Muscle of leg (tissue), 11 donors: ENCODE results near the gene ARHGAP31. TPM values are rescaled to one million over a fixed set of nuclear protein-coding genes. Genes with fewer than 3 reads are reported as not detected.
"Not testable (repeated sequence)": the region's sequence is repeated elsewhere in the genome, so short reads cannot be mapped to it uniquely, and the experiment has no call there.

Experiments
- DNase-seq: peaks from one replicate; pipeline ENCODE4 v3.0.0; 2013
- H3K27ac ChIP-seq: one replicate; pipeline ENCODE4 v1.5.1; 2013; ENCODE audit warnings: mild to moderate bottlenecking, low read length, control low read depth
- H3K27me3 ChIP-seq: one replicate; pipeline ENCODE4 v1.6.1; 2013; ENCODE audit warnings: low read length; ENCODE audit not compliant: control insufficient read depth, insufficient read depth
- H3K36me3 ChIP-seq: one replicate; pipeline ENCODE4 v1.6.1; 2013; ENCODE audit warnings: low read length; ENCODE audit not compliant: control insufficient read depth, insufficient read depth
- H3K4me1 ChIP-seq: one replicate; pipeline ENCODE4 v1.6.1; 2013; ENCODE audit warnings: low read length; ENCODE audit not compliant: control insufficient read depth, insufficient read depth
- H3K4me3 ChIP-seq: one replicate; pipeline ENCODE4 v1.5.1; 2013; ENCODE audit warnings: low read length, control low read depth
- H3K9me3 ChIP-seq: replicated peaks from 2 replicates; pipeline ENCODE4 v1.6.1; 2013; ENCODE audit warnings: low read depth, low read length; ENCODE audit not compliant: control insufficient read depth
- WGBS: methylation state at CpG from one replicate; pipeline ENCODE4 v1.1.5; 2013; ENCODE audit warnings: missing lambda C conversion rate; ENCODE audit not compliant: insufficient coverage; 5-methylcytosine and 5-hydroxymethylcytosine counted together
- polyA plus RNA-seq, 8 donors: library from polyadenylated mRNA; unstranded; fragments of 120-200 nt; gene quantifications; one replicate each; pipeline versions ENCODE4 v1.2.1 to v1.2.3, GENCODE V29; 2013; ENCODE audit warnings: inconsistent platforms in 1 of 8, low replicate concordance in 1 of 8; ENCODE audit not compliant: insufficient read length in 8 of 8, insufficient read depth in 1 of 8
- total RNA-seq: library from RNA; stranded (reverse); fragments of 120-200 nt; gene quantifications from one replicate; pipeline ENCODE4 v1.2.4, GENCODE V29; 2013

ARHGAP31 gene
- total and polyA plus RNA-seq, 9 donors: 7.7 to 18.4 (median 11.5) TPM

DNA sequence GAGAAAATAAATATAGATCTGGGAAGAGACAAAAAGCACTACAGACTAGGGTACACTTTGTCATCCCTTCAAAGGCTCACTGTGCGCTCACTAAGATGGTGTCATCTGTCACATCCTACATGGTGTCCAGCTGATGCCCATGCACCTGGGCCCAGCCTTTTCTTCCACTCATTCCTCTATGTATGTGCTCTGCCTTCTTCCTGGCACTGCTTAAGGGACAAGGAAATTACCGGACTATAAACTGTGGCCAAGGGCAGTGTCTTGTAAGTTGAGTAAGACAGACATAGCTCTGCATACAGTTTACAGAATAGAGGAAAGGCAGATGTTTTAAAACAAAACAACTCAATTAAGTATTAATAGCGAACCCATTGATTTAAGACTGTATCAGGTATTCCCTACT is 52.9 kb downstream of the ARHGAP31 start:
- Histone ChIP-seq H3K36me3 (no peaks in the 10 kb centered on the region), H3K27me3 (no peaks in the 10 kb centered on the region), H3K9me3 (no peaks in the 10 kb centered on the region), H3K4me3 (no peak overlapping the region), H3K27ac (peak overlapping the region; percentile 44), H3K4me1 (peaks cover 28% of the 10 kb centered on the region)
- no peak for DNase-seq
- WGBS: 100% methylated on average over 1 of the region's 3 CpGs

DNA sequence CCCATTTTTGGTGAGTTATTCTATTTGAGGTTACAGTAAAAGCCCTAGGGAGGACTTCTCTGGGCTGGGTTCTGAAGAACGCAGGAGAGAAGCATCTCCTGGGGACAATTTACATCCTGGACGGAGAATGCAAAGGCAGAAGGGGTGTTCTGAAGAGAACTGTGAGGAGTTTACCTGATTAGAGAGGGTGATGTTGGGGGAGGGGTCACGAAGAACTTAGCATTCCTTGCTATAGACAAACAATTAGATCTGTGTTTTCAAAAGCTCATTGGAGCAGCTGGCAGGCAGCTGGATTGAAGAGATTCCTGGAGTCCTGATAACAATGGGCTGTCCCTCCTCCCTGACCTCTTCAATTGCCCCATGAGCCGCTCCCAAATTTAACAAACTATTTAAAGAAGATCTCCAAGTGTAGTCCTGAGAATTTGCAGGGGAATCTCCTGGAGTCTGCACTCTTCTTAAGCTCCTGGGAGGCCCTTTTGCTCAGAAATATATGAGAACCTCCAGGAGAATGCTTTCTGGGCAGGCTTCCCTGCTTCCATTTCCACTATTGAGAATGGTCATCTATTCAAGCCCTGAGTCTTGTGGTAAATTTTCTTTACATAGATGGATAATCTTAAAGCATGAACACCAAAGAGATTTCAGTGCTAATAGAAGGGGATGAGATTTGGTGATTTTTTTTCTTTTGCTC is 55.3 kb downstream of the ARHGAP31 start:
- no peaks in the 10 kb centered on the region for H3K9me3 ChIP-seq
- H3K4me3 ChIP-seq: no peak overlapping the region
- H3K36me3 ChIP-seq: no peaks in the 10 kb centered on the region
- peak overlapping the region; percentile 74 for H3K27ac ChIP-seq
- H3K27me3 ChIP-seq: no peaks in the 10 kb centered on the region
- WGBS: 33% methylated on average over 2 of the region's 4 CpGs
- H3K4me1 ChIP-seq: peaks cover 30% of the 10 kb centered on the region
- DNase-seq: peak; percentile 60

DNA sequence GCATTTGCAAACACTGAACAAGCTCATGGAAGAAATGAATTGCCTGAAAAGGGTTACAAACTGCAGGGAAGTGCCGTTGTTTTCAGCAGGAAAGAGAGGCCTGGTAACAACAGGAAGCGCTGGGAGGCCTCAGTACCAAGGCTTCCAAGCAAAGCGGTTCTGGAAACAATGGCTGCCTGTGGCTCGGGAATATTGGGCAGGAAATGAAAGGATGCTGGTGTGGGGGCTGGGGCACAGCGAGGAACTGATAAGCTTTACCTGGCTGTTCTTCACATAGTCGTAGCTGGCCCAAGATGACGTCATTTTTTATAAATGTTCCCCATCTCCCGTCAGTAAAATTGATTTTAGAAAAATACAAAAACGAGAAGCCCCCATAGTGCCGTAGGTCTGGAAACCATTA is 55.9 kb downstream of the ARHGAP31 start:
- H3K27me3 ChIP-seq: no peaks in the 10 kb centered on the region
- peaks cover 30% of the 10 kb centered on the region for H3K4me1 ChIP-seq
- H3K9me3 ChIP-seq: no peaks in the 10 kb centered on the region
- H3K4me3 ChIP-seq: no peak overlapping the region
- WGBS: 28% methylated on average over 4 of the region's 10 CpGs
- peak; percentile 57 for DNase-seq
- peak overlapping the region; percentile 74 for H3K27ac ChIP-seq
- H3K36me3 ChIP-seq: no peaks in the 10 kb centered on the region

DNA sequence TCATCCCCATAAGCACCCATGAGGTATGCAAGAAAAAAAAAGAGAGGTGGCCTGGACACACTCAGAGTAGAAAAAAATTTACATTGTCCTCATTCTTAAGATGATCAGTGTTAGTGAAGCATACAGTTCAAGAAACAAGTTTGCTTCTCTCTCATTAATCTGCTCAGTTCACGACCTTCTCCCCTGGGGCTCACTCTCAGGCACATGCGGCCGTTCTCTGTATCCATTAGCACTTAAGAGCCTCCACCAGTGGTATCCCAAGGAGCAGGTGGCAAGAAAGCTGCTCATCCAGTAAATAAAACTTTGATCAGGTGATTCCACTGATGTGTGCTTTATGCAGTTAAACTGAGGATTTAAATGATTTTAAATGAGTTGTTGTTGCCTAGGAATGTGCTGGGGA is 57.4 kb downstream of the ARHGAP31 start:
- H3K9me3 ChIP-seq: no peaks in the 10 kb centered on the region
- H3K4me3 ChIP-seq: no peak overlapping the region
- H3K4me1 ChIP-seq: peaks cover 19% of the 10 kb centered on the region
- no peaks in the 10 kb centered on the region for H3K36me3 ChIP-seq
- H3K27ac ChIP-seq: peak overlapping the region; percentile 56
- no peak for DNase-seq
- no peaks in the 10 kb centered on the region for H3K27me3 ChIP-seq
- WGBS: no CpG with 5 or more reads among the region's 3 CpGs

DNA sequence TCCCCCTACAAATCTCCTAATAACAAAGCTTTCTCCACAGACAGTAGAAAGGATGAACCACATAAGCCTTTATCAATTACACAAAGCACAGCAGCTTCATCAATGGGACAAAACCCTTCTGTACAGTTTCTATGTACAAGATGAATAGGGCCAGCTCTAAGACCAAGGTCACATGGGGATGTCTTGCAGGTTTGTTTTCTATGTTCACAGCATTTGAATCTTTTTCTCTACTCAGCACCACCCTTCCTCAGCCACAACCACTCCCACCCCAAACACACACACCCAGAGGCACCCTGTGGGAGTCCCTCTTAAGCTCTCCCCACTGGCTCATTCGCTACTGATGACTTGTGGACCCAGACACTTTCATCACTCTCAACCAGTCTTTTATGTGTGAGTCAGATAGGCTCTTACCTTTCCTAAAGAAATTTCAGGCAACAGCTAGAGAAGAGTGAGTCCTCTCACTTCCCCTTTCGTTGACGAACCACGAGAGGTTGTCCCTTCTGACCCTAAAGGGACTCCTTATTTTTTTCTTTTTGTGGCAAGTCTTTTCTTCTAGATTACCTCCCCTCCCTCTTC is 57.9 kb downstream of the ARHGAP31 start:
- DNase-seq: no peak
- Histone ChIP-seq H3K4me1 (peaks cover 19% of the 10 kb centered on the region), H3K27me3 (no peaks in the 10 kb centered on the region), H3K9me3 (no peaks in the 10 kb centered on the region), H3K36me3 (no peaks in the 10 kb centered on the region), H3K27ac (peak overlapping the region; percentile 55), H3K4me3 (no peak overlapping the region)
- 93% methylated on average over 3 of the region's 4 CpGs for WGBS

DNA sequence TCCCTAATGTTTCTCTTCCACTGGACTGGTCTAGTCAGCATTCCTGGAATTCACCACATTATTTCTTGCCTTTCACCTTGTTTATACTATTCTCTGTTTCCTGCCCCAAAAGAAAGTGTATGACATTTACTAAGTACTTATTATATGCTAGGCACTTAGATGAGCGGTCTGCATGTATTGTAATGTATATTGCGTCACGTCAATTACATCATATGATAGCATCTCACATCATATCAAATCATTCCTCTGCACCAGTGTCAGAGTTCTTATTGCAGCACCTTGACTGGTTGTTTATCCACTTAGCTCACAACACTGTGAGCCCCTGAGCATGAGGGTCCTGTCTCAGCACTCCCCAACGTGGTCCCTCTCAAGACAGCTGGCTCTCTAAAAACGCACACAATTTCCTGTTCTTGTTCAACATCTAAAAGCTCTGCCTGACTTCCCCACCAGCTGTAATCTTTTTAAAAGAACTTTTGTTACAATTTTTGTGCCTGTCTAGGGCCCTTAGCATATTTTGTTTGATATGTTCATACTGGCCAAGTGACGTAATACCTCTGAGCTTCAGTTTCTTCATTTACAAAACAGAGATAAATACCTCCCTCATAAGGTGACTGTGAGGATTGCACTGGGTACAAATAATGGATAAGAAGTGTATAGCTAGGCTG is 58.8 kb downstream of the ARHGAP31 start:
- DNase-seq: peak; percentile 84
- Histone ChIP-seq H3K27me3 (no peaks in the 10 kb centered on the region), H3K36me3 (no peaks in the 10 kb centered on the region), H3K9me3 (no peaks in the 10 kb centered on the region), H3K27ac (peak overlapping the region; percentile 55), H3K4me3 (no peak overlapping the region), H3K4me1 (peaks cover 19% of the 10 kb centered on the region)
- WGBS: no CpG with 5 or more reads among the region's 6 CpGs

DNA sequence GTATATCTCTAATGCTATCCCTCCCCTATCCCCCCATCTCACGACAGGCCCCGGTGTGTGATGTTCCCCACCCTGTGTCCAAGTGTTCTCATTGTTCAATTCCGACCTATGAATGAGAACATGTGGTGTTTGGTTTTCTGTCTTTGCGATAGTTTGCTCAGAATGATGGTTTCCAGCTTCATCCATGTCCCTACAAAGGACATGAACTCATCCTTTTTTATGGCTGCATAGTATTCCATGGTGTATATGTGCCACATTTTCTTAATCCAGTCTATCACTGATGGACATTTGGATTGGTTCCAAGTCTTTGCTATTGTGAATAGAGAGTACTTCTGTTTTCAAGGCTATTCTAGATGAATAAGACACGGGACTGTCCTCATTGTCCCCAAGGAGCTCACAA is 61.4 kb downstream of the ARHGAP31 start:
- WGBS: no CpG with 5 or more reads among the region's 5 CpGs
- not testable (repeated sequence) for H3K36me3 ChIP-seq, H3K4me1 ChIP-seq

DNA sequence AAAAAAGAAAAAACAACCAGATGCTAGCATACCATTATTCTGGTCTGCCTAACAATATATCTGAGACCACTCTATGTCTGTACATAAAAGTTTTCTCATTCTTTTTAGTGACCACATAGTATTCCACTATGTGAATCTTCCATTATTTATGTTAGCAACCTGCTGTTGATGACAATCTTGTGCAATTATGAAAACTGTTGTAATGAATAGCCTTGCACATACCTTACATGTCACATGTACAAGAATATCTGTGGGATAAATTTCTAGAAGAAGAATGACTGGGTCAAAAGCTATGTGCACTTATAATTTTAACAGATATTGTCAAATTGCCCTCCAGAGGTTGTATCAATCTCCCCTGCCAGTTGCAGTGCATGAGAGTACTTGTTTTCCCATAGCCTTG is 62.5 kb downstream of the ARHGAP31 start:
- Histone ChIP-seq H3K36me3 (no peaks in the 10 kb centered on the region), H3K4me1 (peaks cover 5% of the 10 kb centered on the region), H3K27ac (no peak overlapping the region), H3K27me3 (no peaks in the 10 kb centered on the region), H3K4me3 (no peak overlapping the region), H3K9me3 (no peaks in the 10 kb centered on the region)
- no peak for DNase-seq

More for the DNA sequence above, 61.4 kb downstream of the ARHGAP31 start:
- not testable (repeated sequence) for DNase-seq, H3K27ac ChIP-seq, H3K9me3 ChIP-seq, H3K27me3 ChIP-seq, H3K4me3 ChIP-seq

DNA sequence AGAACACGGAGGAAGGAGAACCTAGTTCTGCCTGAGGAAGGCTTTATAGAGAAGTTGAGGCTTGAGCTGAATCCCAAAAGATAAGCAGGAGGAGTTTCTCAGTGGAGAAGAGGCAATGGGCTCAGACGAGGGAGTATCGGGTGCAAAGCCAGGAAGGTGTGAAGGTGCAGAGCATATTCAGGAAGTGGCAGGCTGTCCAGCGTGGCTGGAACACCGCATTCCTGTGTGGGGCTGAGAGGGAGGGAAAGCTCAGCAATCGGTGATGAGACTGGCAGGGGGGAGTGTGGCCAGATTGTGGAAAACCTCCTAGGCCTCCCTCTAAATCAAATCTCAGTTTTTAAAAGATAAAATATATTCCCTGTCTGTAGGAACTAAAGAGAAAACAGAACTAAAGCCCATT is 63.0 kb downstream of the ARHGAP31 start:
- Histone ChIP-seq H3K27ac (no peak overlapping the region), H3K36me3 (no peaks in the 10 kb centered on the region), H3K4me1 (peaks cover 2% of the 10 kb centered on the region), H3K4me3 (no peak overlapping the region), H3K9me3 (no peaks in the 10 kb centered on the region), H3K27me3 (no peaks in the 10 kb centered on the region)
- WGBS: 19% methylated on average over 3 of the region's 6 CpGs
- no peak for DNase-seq

DNA sequence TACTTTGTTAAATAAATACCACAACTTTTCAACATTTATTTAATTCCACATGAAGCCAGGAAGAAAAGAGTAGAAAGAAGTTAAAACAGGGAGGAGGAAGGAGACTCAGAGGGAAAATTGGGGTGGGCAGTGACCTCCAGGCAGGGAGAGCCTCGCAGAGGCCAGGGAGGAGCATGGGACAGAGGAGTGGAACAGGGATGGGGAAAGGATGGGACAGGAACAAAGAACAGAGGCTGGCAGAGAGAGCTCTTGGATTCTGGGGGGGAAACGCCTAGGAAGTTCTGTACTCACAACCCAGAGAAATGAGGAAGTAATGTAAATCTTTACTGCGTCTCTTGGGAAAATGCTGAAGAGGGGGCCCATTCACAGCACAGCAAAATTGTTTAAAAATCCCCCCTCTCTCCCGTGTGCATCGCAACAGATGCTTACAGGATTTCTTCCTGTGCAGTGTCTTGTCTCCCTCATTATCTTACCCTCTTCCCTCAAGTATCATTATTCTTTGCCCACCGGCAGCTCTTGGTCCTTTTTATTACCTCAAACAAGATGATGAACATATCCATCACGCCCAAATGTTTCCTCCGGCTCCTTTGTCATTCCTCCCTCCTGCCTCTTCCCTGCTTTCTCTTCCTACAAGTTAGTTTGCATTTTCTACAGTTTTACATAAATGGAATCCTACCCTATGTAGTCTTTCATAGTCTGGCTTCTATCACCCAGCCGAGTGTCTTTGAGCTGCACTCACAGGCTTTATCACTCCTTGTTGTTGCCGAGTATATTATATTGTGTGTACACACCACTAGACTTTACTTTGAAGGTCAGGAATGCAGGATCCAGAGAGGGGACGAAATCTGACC is 65.5 kb downstream of the ARHGAP31 start:
- no peaks in the 10 kb centered on the region for H3K27me3 ChIP-seq
- H3K4me3 ChIP-seq: no peak overlapping the region
- H3K27ac ChIP-seq: no peak overlapping the region
- no peak for DNase-seq
- no peaks in the 10 kb centered on the region for H3K36me3 ChIP-seq
- 36% methylated on average over 6 of the region's 11 CpGs for WGBS
- H3K9me3 ChIP-seq: no peaks in the 10 kb centered on the region
- H3K4me1 ChIP-seq: no peaks in the 10 kb centered on the region
